NCI-H446 treated with DMSO at 0.1 percent for 48 hours (cell line): Measurements from ENCODE around the gene SLC35B2.
A peak's percentile ranks its signal among the peaks of the same experiment; 100 is the strongest.

ENCODE experiments used
- DNase-seq: peaks from one replicate; lab custom pipeline; 2025; lab: John Stamatoyannopoulos, UW

Gene SLC35B2

DNA sequence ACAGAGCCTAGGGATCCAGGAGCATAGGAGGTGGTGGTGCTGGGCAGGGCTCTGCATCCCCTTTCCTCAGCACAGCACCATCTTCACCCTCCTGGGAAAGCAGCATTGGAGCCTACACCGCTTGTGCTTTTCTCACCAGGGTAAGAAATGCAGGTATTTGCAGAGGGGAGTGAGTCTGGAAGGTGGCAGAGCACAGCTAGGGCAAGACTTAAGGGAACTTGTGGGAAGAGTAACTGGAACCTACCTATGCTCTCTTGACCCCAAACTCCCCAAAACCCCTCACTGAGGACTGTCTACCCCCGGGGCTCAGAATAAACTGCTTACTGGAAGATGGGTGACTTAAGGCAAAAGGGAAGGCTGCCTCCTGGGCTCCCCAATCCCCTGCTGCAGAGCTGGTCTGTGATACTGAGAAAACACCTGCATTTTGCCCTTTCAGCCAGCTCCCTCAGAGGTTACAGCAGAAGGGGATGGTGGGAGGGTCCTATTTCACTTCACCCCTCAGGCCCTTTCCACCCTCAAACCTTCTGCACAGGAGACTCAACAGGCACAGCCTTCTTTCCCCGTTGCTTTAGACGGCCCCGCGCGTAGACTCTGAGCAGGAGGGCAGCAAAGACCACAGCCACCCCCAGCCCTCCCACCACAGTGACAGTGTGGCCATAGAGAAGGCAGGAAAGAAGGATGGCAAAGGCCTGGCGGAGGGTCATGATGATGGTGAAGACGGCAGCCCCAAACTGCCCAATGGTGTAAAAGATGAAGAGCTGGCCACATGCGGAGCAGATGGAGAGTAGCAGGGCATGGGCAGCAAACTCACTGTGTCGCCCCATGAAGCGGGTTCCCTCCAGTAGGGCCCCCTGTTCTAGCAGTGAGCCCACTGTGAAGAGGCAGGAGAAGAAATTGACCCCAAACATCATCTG, 2.9 kb downstream of the SLC35B2 start:
- no peak for DNase-seq

DNA sequence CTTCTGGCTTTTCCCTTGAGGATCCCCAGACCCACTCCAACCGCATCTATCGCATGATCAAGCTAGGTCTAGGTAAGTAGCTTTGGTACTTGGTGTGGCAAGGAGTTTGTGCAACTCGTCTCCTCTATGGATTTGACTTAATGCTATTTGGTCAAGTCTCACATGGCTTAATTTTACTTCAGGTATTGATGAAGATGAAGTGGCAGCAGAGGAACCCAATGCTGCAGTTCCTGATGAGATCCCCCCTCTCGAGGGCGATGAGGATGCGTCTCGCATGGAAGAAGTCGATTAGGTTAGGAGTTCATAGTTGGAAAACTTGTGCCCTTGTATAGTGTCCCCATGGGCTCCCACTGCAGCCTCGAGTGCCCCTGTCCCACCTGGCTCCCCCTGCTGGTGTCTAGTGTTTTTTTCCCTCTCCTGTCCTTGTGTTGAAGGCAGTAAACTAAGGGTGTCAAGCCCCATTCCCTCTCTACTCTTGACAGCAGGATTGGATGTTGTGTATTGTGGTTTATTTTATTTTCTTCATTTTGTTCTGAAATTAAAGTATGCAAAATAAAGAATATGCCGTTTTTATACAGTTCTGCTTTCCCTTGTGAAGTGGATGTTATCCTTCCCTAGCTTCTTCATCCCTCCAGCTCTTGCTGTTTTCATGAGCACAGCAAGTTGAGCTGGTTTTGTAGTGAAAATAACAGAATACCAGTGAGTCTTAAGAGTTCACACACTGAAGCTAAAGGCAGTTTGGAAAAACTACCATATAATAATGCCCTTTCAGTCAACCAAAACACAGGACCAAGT, 3.8 kb downstream of the SLC35B2 start:
- DNase-seq, result no peak

DNA sequence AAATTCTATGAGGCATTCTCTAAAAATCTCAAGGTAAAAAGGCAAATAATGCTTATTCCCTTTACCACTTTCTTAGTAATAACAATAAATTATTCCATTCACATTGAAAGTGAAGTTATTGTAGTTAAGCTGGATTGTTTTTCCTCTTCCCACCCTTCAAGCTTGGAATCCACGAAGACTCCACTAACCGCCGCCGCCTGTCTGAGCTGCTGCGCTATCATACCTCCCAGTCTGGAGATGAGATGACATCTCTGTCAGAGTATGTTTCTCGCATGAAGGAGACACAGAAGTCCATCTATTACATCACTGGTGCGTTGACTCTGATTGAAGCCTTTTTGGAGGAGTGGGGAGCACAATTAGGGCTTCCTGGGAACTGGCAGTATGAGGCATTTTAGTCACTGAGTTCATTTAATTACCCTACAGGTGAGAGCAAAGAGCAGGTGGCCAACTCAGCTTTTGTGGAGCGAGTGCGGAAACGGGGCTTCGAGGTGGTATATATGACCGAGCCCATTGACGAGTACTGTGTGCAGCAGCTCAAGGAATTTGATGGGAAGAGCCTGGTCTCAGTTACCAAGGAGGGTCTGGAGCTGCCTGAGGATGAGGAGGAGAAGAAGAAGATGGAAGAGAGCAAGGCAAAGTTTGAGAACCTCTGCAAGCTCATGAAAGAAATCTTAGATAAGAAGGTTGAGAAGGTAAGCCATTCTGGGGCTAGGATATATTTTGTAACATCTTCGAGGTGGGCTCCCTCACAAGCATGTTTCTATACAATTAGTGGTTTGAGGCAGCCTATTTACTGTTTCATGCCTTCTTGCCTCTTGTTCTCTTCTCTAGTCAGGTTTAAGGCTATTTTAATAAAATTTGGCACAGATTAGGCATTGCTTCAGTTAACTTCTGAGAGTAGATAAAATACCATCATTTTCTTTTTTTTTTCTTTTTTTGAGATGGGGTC, 5.5 kb downstream of the SLC35B2 start:
- DNase-seq, result no peak

DNA sequence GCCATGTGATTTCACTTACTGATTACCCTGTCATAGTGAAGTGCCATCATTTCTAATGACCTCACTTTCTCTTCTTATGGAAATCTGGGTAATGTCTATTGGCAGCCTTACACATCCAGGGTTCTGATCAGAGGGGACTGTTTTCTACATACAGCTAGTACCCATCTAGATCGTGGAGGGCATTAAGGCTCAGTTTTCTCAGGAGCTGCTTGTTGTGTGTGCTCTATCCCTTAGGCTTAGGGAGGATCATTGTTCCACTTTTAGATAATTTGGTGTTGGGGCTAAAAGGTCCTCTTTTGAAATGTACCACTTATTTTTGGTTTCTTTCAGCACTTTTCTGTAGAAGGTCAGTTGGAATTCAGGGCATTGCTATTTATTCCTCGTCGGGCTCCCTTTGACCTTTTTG, 6.6 kb downstream of the SLC35B2 start:
- no peak for DNase-seq

DNA sequence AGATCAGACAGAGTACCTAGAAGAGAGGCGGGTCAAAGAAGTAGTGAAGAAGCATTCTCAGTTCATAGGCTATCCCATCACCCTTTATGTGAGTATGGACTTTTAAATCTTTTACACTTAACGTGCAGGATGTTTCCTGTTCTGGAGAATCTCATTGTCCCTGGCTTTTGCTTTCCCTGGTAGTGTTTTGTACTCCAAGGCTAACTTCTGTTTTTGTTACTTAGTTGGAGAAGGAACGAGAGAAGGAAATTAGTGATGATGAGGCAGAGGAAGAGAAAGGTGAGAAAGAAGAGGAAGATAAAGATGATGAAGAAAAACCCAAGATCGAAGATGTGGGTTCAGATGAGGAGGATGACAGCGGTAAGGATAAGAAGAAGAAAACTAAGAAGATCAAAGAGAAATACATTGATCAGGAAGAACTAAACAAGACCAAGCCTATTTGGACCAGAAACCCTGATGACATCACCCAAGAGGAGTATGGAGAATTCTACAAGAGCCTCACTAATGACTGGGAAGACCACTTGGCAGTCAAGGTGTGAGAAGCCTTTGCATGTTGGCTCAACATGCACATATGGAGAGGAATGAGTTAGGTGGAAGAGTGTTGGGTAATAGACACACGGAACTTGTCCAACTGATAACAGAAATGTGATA, 7.1 kb downstream of the SLC35B2 start:
- DNase-seq, result no peak

DNA sequence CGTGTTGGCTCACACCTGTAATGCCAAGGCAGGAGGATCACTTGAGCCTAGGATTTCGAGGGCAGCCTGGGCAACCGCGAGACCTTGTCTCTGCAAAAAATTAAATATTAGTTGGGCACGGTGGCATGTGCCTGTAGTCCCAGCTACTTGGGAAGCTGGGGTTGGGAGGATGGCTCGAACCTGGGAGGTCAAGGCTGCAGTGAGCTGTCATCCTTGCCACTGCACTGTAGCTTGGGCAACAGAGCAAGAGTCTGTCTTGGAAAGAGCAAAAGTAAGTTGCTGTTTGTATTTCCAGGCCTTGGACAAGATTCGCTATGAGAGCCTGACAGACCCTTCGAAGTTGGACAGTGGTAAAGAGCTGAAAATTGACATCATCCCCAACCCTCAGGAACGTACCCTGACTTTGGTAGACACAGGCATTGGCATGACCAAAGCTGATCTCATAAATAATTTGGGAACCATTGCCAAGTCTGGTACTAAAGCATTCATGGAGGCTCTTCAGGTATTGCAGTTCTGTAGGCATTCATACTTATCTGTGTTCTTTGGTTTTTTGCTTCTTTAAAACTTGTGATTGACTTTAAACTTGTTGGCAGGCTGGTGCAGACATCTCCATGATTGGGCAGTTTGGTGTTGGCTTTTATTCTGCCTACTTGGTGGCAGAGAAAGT, 8.1 kb downstream of the SLC35B2 start:
- no peak for DNase-seq

DNA sequence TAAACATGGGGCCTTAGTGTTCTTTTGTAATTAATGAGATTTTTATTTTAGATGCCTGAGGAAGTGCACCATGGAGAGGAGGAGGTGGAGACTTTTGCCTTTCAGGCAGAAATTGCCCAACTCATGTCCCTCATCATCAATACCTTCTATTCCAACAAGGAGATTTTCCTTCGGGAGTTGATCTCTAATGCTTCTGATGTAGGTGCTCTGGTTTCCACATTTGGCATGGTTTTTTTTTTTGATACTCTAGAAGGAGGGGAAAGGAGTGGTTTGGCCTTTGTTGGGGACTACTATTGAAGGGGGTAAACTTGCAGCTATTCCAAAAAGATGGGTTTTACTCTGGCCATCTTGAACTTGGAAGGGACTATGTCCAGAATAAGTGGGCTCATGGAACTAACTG, 8.7 kb downstream of the SLC35B2 start:
- DNase-seq, result no peak

DNA sequence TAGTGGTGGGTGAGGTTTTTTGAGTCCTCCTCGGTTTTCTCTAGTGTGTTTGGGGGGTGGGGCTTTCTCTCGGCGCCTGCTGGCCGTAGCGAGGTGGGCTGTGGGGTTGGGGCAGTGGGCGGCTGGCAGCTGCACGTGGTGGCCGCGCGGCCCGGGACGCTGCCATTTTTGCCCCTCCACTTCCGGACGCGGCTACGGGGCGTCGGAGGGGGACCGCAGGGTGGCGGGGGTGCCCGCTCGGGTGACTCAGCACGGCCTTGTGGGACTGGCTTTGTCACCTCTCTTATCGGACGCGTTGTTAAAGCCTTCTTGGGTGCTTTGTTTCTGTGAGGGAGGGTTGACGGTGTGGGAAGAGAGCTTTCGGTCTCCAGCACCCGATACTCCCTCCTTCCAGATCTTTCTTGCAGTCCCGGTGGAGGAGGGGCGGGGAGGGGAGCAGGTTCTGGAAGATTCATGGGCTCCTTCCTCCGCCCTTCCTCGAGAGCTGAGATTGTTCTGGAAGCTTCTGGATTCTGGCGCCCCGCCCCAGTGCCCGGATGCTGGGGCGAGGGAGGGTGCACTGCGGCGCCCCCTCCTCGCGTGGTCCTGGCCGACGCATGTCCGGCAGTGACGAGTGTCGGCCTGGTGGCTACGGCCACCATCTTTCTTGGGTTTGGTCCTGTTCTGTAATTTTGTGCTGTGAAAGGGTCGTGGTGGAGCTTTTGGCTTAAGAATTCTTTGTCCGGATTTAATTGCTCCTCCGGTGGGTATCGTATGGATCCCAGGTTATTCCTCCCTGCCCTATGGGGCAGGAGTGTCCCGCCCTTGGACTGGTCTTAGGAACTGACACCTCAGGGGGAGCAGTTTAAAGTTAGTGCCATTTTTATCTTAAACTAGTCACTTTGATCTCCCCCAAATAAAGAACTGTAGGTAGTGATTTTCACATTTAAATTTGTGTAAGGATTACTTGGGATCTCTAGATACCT, 9.7 kb downstream of the SLC35B2 start:
- no peak for DNase-seq

DNA sequence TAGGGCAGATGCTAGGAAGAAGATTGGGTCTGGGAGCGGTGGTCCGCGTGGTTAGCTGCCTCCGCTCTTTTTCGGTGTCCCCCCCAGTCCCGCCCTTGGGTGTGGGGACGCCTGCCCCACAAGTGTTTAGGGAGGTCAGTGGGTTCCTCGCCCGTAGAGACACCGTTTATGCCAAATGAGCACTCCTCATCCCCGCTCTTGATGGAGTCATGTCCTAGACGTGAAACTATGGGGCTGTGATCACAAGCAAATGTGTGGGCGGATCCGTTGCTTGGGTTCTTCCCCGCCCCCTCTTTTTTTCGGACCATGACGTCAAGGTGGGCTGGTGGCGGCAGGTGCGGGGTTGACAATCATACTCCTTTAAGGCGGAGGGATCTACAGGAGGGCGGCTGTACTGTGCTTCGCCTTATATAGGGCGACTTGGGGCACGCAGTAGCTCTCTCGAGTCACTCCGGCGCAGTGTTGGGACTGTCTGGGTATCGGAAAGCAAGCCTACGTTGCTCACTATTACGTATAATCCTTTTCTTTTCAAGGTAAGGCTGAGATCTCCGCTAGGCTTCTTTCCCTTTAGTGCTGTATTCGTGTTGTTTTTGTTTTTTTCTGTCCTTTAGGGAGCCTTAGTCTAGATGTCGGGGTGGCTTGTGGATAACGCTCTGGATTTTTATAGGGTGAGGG, 10.5 kb downstream of the SLC35B2 start, which contains the start of gene HSP90AB1:
Gene HSP90AB1, plus strand, starts transcription at position 439 of the 675 bp plus-strand sequence. CDS start 1,529 bp downstream, outside the sequence.
- DNase-seq, result peak; percentile 97

DNA sequence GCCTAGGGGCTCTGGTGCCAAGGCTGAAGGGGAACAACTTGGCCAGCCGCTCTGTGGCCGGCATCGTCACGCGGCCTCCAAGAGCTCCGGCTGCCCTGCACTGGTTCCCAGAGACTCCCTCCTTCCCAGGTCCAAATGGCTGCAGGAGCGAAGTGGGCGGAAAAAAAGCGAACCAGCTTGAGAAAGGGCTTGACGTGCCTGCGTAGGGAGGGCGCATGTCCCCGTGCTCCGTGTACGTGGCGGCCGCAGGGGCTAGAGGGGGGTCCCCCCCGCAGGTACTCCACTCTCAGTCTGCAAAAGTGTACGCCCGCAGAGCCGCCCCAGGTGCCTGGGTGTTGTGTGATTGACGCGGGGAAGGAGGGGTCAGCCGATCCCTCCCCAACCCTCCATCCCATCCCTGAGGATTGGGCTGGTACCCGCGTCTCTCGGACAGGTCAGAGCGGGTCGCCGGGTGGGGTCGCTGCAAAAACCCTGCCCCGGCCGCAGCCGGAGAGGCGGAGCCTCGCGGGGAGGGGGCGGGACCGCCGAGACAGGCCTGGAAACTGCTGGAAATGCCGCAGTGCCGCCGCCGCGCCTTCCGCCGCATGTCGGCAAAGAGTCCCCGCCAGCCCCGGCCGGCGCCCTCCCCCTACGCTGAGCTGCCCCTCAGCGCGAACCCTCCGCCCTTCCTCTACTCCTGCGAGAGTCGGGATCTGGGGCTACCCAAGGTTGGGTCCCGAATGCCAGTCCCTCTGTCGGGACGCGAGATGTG, 11.2 kb downstream of the SLC35B2 start:
- DNase-seq, result peak; percentile 59

DNA sequence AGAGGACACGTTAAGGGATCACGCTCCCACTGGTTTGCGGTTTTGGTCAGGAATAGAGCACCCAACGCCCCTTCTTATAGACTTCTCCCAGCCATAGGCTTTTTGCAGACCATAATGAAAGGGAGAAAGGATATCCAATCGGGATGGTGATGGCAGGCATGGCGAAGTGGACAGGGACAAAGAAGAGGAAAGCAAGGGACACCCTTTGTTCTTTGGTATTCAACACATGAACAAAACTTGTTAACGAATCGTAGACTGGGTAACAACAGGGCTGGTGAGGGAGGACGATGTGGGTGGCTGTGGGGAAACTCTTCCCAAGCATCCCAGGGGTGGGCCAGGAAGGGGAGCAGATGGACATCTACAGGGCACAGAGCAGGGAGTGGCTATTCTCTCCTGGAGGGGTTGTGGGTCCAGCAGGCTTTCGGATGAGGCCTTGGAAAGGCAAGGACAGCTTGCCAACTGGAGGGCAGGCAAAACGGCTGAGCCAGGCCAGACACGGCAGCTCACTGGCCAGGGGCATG, 11.9 kb downstream of the SLC35B2 start:
- DNase-seq, result no peak

DNA sequence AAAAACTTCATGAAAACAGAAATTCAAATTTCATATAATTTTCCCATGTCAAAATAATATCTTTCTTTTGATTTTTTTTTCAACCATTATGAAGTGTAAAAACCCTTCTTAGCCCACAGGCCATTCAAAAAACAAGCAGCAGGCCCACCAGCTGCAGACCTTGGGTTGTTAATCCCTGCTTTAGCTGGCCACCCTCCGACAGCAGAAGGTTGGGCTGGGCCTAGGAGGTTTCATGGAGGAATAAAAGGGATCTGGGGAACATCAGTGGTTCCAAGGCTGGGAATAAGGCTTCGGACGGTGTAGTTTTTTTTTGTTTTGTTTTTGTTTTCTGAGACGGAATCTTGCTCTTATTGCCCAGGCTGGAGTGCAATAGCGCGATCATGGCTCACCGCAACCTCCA, 14.0 kb downstream of the SLC35B2 start:
- no peak for DNase-seq

DNA sequence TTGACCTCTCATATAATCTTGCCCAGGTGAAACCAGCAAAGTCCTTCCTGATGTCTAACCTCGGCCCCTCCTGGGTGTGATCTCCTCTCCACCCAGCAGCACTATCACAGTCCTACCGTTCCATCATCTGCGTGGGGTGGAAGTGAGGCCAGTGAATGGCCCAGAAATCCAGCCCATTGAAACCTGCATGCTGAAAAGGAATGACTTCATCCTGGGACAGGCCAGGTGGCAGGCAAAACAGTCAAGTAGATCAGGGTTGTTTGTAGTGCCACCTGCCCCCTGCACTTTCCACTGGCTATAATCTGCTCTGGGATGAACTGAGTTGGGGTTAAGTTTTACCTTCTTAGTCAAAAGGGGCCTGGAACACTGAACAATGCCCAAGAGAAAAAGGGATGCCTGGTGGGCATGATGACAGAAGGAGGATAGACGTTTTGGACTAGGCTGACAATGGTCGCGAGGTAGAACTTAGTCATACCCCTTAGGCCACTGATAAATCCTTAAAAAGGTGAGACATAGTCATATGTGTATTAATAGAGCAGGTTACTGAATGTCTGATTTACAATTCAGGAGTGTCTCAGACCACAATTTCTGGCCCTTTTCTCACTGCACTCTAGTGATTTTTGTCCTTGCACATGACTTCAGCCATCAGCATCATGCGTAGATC, 18.5 kb downstream of the SLC35B2 start:
- DNase-seq, result no peak

DNA sequence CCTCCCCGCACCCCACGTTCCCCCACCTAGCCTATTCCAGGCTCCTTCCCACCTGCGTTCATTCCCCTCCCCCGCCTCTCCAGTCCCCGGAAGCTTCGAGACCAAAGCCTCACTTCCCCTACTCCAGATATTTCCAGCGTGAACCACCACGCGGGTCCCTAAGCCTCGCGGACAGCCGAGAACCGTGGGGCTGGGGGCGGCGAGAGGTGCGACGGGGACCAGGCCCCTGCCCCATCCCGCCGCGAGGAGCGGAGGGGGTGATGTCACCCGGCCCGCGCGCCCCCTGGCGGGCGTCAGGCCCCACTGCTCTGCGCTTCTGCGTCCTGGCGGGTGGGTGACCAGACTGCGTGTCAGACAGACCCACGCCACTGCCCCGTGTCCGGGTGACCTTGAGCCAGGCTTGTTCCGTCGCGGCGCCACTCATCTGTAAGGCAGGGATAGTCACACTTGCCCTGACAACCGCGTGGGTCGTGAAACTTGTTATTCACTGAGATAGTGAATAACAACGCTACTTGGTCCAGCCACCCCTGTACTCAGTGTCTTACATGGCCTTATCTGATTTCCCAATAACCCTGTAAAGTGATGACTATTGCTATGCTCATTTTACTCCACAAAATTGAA, 19.4 kb downstream of the SLC35B2 start:
- no peak for DNase-seq

DNA sequence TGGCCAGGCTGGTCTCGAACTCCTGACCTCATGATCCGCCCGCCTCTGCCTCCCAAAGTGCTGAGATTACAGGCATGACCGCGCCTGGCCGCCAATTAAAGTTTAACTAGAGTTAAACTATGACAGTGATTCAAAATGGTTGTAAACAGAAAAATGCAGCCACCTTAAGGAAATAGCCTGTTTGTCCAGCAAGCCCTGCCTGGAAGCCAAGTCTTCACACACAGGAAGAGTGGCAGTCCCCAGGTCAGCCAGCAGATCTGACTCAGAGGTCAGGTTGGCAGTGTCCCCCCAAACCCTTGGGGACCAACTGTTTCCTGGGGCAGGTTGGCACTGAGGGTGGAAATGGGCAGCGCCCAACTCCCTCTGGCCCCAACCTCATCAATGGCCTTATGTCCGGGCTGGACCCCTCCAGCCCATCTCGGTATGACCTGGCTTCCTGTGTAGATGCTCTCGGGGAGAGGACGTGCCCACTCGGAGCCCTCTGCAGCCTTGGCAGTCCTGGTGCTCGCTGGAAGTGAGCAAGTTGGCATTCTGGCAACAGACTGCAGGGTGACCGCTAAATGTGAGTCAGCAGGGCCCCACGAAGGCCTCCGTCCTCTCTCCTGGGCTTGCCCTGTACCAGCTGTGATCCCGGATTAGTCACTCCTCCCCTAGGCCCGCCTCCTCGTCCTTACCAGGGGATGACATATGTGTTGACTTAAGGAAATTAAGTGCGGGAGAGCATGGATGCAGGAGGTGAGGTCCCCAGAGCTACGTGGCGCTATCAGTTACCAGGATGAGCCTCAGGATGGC, 20.1 kb downstream of the SLC35B2 start:
- peak; percentile 75 for DNase-seq

DNA sequence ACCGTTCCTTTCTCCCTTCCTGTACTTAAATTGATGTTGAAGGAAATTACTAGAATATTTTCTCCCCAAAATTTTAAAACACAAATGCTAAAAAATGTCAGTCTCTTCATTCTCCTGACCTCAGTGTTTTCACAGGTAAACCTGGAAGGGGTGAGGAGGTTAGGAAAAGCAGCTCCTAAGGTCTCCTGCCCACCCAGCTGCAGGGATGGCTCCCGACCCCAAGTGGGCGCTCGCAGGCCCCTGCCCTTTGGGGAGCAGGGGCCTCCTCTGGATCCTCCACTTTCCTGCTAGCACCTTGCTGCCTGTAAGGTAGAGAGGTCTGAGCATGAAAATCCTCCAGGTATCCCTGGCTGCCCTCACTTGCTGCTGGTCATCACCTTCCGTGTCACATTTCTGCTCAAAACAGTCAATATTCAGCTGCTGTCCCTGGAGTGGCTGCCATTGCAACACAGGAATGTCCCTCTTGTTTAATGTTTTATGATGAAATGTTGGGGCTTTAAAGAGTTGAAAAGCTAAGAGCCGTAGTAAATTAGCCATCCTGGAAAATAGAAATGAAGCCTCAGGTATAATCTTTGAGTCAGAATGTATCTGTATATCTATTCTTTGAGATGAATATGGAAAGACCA, 21.3 kb downstream of the SLC35B2 start:
- DNase-seq, result no peak
